ENCODE measurements around the gene FAM187B. TPM values are rescaled to one million over a fixed set of nuclear protein-coding genes. Genes with fewer than 3 reads are reported as not detected.
"Not testable (repeated sequence)": the region's sequence is repeated elsewhere in the genome, so short reads cannot be mapped to it uniquely, and the experiment has no call there.

FAM187B gene
- total and polyA plus RNA-seq, 4 donors, result 0.17 TPM; not detected in 3

GRCh38 chr19:35223084-35223790, 5.3 kb downstream of the FAM187B start:
- Histone ChIP-seq H3K27ac (ENCODE audit: low read depth in 1 of 2, low read length in 2 of 2) (no peak overlapping the region), H3K27me3 (ENCODE audit: control insufficient read depth in 4 of 4, insufficient read depth in 4 of 4, low read length in 3 of 4) (no peaks in the 10 kb centered on the region), H3K9ac (ENCODE audit: low read depth in 1 of 2, low read length in 2 of 2) (no peak overlapping the region), H3K9me3 (ENCODE audit: control insufficient read depth in 4 of 4, low read length in 3 of 4) (no peaks in the 10 kb centered on the region), H3K4me1 (ENCODE audit: control insufficient read depth in 4 of 4, insufficient read depth in 4 of 4, low read length in 3 of 4) (no peaks in the 10 kb centered on the region), H3K36me3 (ENCODE audit: control insufficient read depth in 4 of 4, insufficient read depth in 3 of 4, low read depth in 1 of 4, low read length in 3 of 4) (no peaks in the 10 kb centered on the region), H3K4me3 (ENCODE audit: low read depth in 1 of 3, low read length in 3 of 3) (no peak overlapping the region)
- DNase-seq (ENCODE audit: low spot score), result no peak
- 81% methylated on average over 6 of the region's 6 CpGs for WGBS
- TF ChIP-seq HNF4G (IDR thresholded peaks at IDR 0.05) (no peak), TAF1 (conservative IDR thresholded peaks at IDR 0.05) (no peak), MAX (IDR thresholded peaks at IDR 0.05) (no peak), RAD21 (IDR thresholded peaks at IDR 0.05) (no peak), NR2F2 (IDR thresholded peaks at IDR 0.05) (no peak), JUND (IDR thresholded peaks at IDR 0.05) (no peak), RXRA (IDR thresholded peaks at IDR 0.05) (no peak), YY1 (IDR thresholded peaks at IDR 0.05) (no peak), GABPA (IDR thresholded peaks at IDR 0.05 in 1 of 2, conservative IDR thresholded peaks at IDR 0.05 in 1 of 2) (no peak), CTCF (IDR thresholded peaks at IDR 0.05; ENCODE audit: low read depth, low read length, missing input control) (no peak), FOXA2 (IDR thresholded peaks at IDR 0.05) (no peak)
- TF ChIP-seq, protein P1, sequence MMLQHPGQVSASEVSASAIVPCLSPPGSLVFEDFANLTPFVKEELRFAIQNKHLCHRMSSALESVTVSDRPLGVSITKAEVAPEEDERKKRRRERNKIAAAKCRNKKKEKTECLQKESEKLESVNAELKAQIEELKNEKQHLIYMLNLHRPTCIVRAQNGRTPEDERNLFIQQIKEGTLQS (IDR thresholded peaks at IDR 0.05), result no peak
- TF ChIP-seq, protein P2, sequence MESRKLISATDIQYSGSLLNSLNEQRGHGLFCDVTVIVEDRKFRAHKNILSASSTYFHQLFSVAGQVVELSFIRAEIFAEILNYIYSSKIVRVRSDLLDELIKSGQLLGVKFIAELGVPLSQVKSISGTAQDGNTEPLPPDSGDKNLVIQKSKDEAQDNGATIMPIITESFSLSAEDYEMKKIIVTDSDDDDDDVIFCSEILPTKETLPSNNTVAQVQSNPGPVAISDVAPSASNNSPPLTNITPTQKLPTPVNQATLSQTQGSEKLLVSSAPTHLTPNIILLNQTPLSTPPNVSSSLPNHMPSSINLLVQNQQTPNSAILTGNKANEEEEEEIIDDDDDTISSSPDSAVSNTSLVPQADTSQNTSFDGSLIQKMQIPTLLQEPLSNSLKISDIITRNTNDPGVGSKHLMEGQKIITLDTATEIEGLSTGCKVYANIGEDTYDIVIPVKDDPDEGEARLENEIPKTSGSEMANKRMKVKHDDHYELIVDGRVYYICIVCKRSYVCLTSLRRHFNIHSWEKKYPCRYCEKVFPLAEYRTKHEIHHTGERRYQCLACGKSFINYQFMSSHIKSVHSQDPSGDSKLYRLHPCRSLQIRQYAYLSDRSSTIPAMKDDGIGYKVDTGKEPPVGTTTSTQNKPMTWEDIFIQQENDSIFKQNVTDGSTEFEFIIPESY (IDR thresholded peaks at IDR 0.05), result no peak

GRCh38 chr19:35222373-35223015, 6.0 kb downstream of the FAM187B start:
- H3K27ac ChIP-seq (ENCODE audit: low read depth in 1 of 2, low read length in 2 of 2), result no peak overlapping the region
- no peaks in the 10 kb centered on the region for H3K4me1 ChIP-seq (ENCODE audit: control insufficient read depth in 4 of 4, insufficient read depth in 4 of 4, low read length in 3 of 4)
- DNase-seq (ENCODE audit: low spot score), result no peak
- TF ChIP-seq, protein P3, sequence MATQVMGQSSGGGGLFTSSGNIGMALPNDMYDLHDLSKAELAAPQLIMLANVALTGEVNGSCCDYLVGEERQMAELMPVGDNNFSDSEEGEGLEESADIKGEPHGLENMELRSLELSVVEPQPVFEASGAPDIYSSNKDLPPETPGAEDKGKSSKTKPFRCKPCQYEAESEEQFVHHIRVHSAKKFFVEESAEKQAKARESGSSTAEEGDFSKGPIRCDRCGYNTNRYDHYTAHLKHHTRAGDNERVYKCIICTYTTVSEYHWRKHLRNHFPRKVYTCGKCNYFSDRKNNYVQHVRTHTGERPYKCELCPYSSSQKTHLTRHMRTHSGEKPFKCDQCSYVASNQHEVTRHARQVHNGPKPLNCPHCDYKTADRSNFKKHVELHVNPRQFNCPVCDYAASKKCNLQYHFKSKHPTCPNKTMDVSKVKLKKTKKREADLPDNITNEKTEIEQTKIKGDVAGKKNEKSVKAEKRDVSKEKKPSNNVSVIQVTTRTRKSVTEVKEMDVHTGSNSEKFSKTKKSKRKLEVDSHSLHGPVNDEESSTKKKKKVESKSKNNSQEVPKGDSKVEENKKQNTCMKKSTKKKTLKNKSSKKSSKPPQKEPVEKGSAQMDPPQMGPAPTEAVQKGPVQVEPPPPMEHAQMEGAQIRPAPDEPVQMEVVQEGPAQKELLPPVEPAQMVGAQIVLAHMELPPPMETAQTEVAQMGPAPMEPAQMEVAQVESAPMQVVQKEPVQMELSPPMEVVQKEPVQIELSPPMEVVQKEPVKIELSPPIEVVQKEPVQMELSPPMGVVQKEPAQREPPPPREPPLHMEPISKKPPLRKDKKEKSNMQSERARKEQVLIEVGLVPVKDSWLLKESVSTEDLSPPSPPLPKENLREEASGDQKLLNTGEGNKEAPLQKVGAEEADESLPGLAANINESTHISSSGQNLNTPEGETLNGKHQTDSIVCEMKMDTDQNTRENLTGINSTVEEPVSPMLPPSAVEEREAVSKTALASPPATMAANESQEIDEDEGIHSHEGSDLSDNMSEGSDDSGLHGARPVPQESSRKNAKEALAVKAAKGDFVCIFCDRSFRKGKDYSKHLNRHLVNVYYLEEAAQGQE (IDR thresholded peaks at IDR 0.05), result no peak
- TF ChIP-seq TAF1 (conservative IDR thresholded peaks at IDR 0.05) (no peak), RXRA (IDR thresholded peaks at IDR 0.05) (no peak), SP1 (IDR thresholded peaks at IDR 0.05) (no peak), GABPA (IDR thresholded peaks at IDR 0.05 in 1 of 2, conservative IDR thresholded peaks at IDR 0.05 in 1 of 2) (no peak), FOXA1 (IDR thresholded peaks at IDR 0.05) (no peak), HNF4G (IDR thresholded peaks at IDR 0.05) (no peak), FOXA2 (IDR thresholded peaks at IDR 0.05) (no peak)
- TF ChIP-seq, protein P2 (IDR thresholded peaks at IDR 0.05), result no peak
- no peak overlapping the region for H3K9ac ChIP-seq (ENCODE audit: low read depth in 1 of 2, low read length in 2 of 2)
- no peaks in the 10 kb centered on the region for H3K9me3 ChIP-seq (ENCODE audit: control insufficient read depth in 4 of 4, low read length in 3 of 4)
- no peak overlapping the region for H3K4me3 ChIP-seq (ENCODE audit: low read depth in 1 of 3, low read length in 3 of 3)
- no peaks in the 10 kb centered on the region for H3K27me3 ChIP-seq (ENCODE audit: control insufficient read depth in 4 of 4, insufficient read depth in 4 of 4, low read length in 3 of 4)
- H3K36me3 ChIP-seq (ENCODE audit: control insufficient read depth in 4 of 4, insufficient read depth in 3 of 4, low read depth in 1 of 4, low read length in 3 of 4), result no peaks in the 10 kb centered on the region
- 82% methylated on average over 7 of the region's 7 CpGs for WGBS

GRCh38 chr19:35220973-35221590, 7.5 kb downstream of the FAM187B start:
- not testable (repeated sequence) for H3K9ac ChIP-seq (ENCODE audit: low read depth in 1 of 2, low read length in 2 of 2); H3K4me1 ChIP-seq (ENCODE audit: control insufficient read depth in 4 of 4, insufficient read depth in 4 of 4, low read length in 3 of 4); H3K4me3 ChIP-seq (ENCODE audit: low read depth in 1 of 3, low read length in 3 of 3); DNase-seq (ENCODE audit: low spot score); H3K27ac ChIP-seq (ENCODE audit: low read depth in 1 of 2, low read length in 2 of 2); H3K36me3 ChIP-seq (ENCODE audit: control insufficient read depth in 4 of 4, insufficient read depth in 3 of 4, low read depth in 1 of 4, low read length in 3 of 4); H3K27me3 ChIP-seq (ENCODE audit: control insufficient read depth in 4 of 4, insufficient read depth in 4 of 4, low read length in 3 of 4); H3K9me3 ChIP-seq (ENCODE audit: control insufficient read depth in 4 of 4, low read length in 3 of 4)
- 94% methylated on average over 4 of the region's 4 CpGs for WGBS

Data from liver (tissue), 9 donors.